GM12892 (cell line): Measurements from ENCODE around the gene SFTPA1.

Experiments
- POLR2A ChIP-seq: IDR thresholded peaks from 2 replicates; pipeline ENCODE4 v1.6.1; 2011; ENCODE audit warnings: low read depth, low read length, control low read depth
- POLR2AphosphoS5 ChIP-seq: IDR thresholded peaks from 2 replicates; pipeline ENCODE4 v1.6.1; 2011; ENCODE audit warnings: low read depth, low read length, control low read depth
- TAF1 ChIP-seq: IDR thresholded peaks from 2 replicates; pipeline ENCODE4 v1.6.1; 2011; ENCODE audit warnings: low read depth, mild to moderate bottlenecking, control low read depth, low read length, borderline replicate concordance

DNA sequence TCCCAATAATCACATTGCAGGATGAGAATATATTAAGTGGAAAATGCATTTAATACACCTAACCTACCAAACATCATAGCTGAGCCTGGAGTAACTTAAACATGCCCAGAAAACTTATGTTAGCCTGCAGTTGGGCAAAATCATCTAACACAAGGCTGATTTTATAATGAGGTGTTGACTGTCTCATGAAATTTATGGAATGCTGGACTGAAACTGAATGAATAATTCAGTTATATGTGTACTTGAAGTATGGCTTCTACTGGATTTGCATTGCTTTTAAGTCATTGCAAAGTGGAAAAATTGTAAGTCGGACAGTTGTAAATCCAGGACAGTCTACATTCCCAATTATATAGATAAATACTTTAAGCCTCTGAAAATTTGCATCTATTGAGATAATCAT, 5.4 kb downstream of the SFTPA1 start:
- TF ChIP-seq POLR2A (no peak), TAF1 (no peak), POLR2AphosphoS5 (no peak)
